Measurements from ENCODE around the gene GTPBP3. TPM values are rescaled to one million over a fixed set of nuclear protein-coding genes. Genes with fewer than 3 reads are reported as not detected.

The GTPBP3 gene
- total and polyA plus RNA-seq, 9 of the 15 experiments (the other 6 are each of a cell fraction or from before 2014, with no cell fraction given): 4.9 to 124 (median 22.6) TPM

GRCh38 chr19:17336872-17337674, at the start of gene GTPBP3 (continued):
- TF ChIP-seq, protein P1, sequence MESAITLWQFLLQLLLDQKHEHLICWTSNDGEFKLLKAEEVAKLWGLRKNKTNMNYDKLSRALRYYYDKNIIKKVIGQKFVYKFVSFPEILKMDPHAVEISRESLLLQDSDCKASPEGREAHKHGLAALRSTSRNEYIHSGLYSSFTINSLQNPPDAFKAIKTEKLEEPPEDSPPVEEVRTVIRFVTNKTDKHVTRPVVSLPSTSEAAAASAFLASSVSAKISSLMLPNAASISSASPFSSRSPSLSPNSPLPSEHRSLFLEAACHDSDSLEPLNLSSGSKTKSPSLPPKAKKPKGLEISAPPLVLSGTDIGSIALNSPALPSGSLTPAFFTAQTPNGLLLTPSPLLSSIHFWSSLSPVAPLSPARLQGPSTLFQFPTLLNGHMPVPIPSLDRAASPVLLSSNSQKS (CRISPR knock-in tag; IDR thresholded peaks at IDR 0.05): 0 out of 2 replicates have a peak, but pooled peaks have one; percentile 8
- TF ChIP-seq SMAD4 (CRISPR knock-in tag; conservative IDR thresholded peaks at IDR 0.05) (peak; percentile 67), RHOXF2B (CRISPR knock-in tag; conservative IDR thresholded peaks at IDR 0.05) (no peak; the same call in 1 of the 2 replicates), NR4A1 (CRISPR knock-in tag; IDR thresholded peaks at IDR 0.05) (no peak), NR4A1 (tag; IDR thresholded peaks at IDR 0.05) (peak; percentile 57), GABPA (tag; conservative IDR thresholded peaks at IDR 0.05; ENCODE audit: low read depth) (peak; percentile 97), NELFE (IDR thresholded peaks at IDR 0.05; ENCODE audit: insufficient read depth, insufficient read length) (no peak), WHSC1 (IDR thresholded peaks at IDR 0.05; ENCODE audit: low read length) (no peak), SPI1 (IDR thresholded peaks at IDR 0.05; ENCODE audit: borderline replicate concordance, low read depth, low read length) (peak; percentile 70; the same call in 1 of the 2 replicates), ZNF165 (CRISPR knock-in tag; IDR thresholded peaks at IDR 0.05; ENCODE audit: borderline replicate concordance) (0 out of 2 replicates have a peak, but pooled peaks have one; percentile 49), SIN3B (IDR thresholded peaks at IDR 0.05; ENCODE audit: low read depth) (peak; percentile 90), HMGXB4 (CRISPR knock-in tag; IDR thresholded peaks at IDR 0.05) (peak; percentile 75; the same call in 1 of the 2 replicates), HOXB6 (CRISPR knock-in tag; IDR thresholded peaks at IDR 0.05; ENCODE audit: borderline replicate concordance) (no peak), SP2 (IDR thresholded peaks at IDR 0.05; ENCODE audit: extremely low read depth, low read depth, low read length, poor library complexity, severe bottlenecking) (peak; percentile 83), BACH1 (tag; IDR thresholded peaks at IDR 0.05) (no peak), NONO (IDR thresholded peaks at IDR 0.05; ENCODE audit: low read depth in 2 of 2, low read length in 1 of 2) (peak in 1 of 2 experiments; percentile 77; a peak in 2 of 4 replicates), ARID1B (IDR thresholded peaks at IDR 0.05) (peak; percentile 51; the same call in 1 of the 2 replicates), ZNF253 (CRISPR knock-in tag; conservative IDR thresholded peaks at IDR 0.05) (no peak), ZBTB2 (IDR thresholded peaks at IDR 0.05) (peak; percentile 22; the same call in 1 of the 2 replicates)
- TF ChIP-seq, protein P2, sequence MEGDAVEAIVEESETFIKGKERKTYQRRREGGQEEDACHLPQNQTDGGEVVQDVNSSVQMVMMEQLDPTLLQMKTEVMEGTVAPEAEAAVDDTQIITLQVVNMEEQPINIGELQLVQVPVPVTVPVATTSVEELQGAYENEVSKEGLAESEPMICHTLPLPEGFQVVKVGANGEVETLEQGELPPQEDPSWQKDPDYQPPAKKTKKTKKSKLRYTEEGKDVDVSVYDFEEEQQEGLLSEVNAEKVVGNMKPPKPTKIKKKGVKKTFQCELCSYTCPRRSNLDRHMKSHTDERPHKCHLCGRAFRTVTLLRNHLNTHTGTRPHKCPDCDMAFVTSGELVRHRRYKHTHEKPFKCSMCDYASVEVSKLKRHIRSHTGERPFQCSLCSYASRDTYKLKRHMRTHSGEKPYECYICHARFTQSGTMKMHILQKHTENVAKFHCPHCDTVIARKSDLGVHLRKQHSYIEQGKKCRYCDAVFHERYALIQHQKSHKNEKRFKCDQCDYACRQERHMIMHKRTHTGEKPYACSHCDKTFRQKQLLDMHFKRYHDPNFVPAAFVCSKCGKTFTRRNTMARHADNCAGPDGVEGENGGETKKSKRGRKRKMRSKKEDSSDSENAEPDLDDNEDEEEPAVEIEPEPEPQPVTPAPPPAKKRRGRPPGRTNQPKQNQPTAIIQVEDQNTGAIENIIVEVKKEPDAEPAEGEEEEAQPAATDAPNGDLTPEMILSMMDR (IDR thresholded peaks at IDR 0.05 in 2 of 3, conservative IDR thresholded peaks at IDR 0.05 in 1 of 3; ENCODE audit: insufficient read depth in 2 of 3, low read depth in 1 of 3, low read length in 3 of 3): peak in 1 of 3 experiments; percentile 9; a peak in 1 of 6 replicates
